Keratinocyte (primary cell): ENCODE measurements around the gene LIMD2. TPM values are rescaled to one million over a fixed set of nuclear protein-coding genes. Genes with fewer than 3 reads are reported as not detected.

Source experiments
- DNase-seq: peaks from one replicate; pipeline ENCODE4 v3.0.0-alpha.2; 2011; ENCODE audit warnings: low read depth, missing footprints, low spot score
- FAIRE-seq: peaks from 2 replicates; lab custom pipeline; 2011; peaks lifted over from hg19 to GRCh38; lab: Jason Lieb, UNC
- H2AFZ ChIP-seq: 2 replicates; pipeline ENCODE4 v1.6.0; 2012; ENCODE audit warnings: low read length, control low read depth, inconsistent platforms; ENCODE audit not compliant: control insufficient read depth
- H3K27ac ChIP-seq: 2 replicates; pipeline ENCODE4 v1.5.1; 2011; ENCODE audit warnings: low read length; ENCODE audit not compliant: control insufficient read depth, insufficient read depth
- H3K27me3 ChIP-seq: 3 replicates; pipeline ENCODE4 v1.6.0; 2011; ENCODE audit warnings: low read length; ENCODE audit not compliant: control insufficient read depth, insufficient read depth; ENCODE audit errors: extremely low read depth
- H3K36me3 ChIP-seq, 2 experiments: 2 replicates in 1 of 2; 3 replicates in 1 of 2; pipeline ENCODE4 v1.5.1; 2011; ENCODE audit warnings: low read length in 2 of 2, mild to moderate bottlenecking in 1 of 2; ENCODE audit not compliant: control insufficient read depth in 2 of 2, insufficient read depth in 2 of 2; ENCODE audit errors: extremely low read depth in 1 of 2
- H3K4me1 ChIP-seq: 3 replicates; pipeline ENCODE4 v1.5.1; 2011; ENCODE audit warnings: low read length; ENCODE audit not compliant: control insufficient read depth, insufficient read depth; ENCODE audit errors: extremely low read depth
- H3K4me2 ChIP-seq: 3 replicates; pipeline ENCODE4 v1.6.0; 2011; ENCODE audit warnings: low read depth, low read length; ENCODE audit not compliant: control insufficient read depth, insufficient read depth; ENCODE audit errors: extremely low read depth
- H3K4me3 ChIP-seq, 3 experiments: fragments of 200-600 bp in 1 of 3; sonication (generic) in 1 of 3; 2 replicates in 2 of 3; 3 replicates in 1 of 3; pipeline ENCODE4 v1.5.1; 2011 to 2016; ENCODE audit warnings: low read length in 3 of 3, mild to moderate bottlenecking in 3 of 3, control low read depth in 2 of 3, inconsistent platforms in 1 of 3, low read depth in 1 of 3, mixed read lengths in 1 of 3, mixed run types in 1 of 3, moderate library complexity in 1 of 3; ENCODE audit not compliant: control insufficient read depth in 2 of 3, insufficient read depth in 2 of 3; ENCODE audit errors: extremely low read depth in 1 of 3
- H3K79me2 ChIP-seq: 2 replicates; pipeline ENCODE4 v1.6.0; 2012; ENCODE audit warnings: low read length; ENCODE audit not compliant: control insufficient read depth, insufficient read depth
- H3K9ac ChIP-seq: 3 replicates; pipeline ENCODE4 v1.6.0; 2011; ENCODE audit warnings: low read length; ENCODE audit not compliant: control insufficient read depth, insufficient read depth; ENCODE audit errors: extremely low read depth
- H3K9me1 ChIP-seq: 3 replicates; pipeline ENCODE4 v1.6.0; 2011; ENCODE audit warnings: low read length; ENCODE audit not compliant: control insufficient read depth, insufficient read depth; ENCODE audit errors: extremely low read depth
- H3K9me3 ChIP-seq: 2 replicates; pipeline ENCODE4 v1.5.1; 2012; ENCODE audit warnings: low read depth, low read length; ENCODE audit not compliant: control insufficient read depth
- H4K20me1 ChIP-seq: 3 replicates; pipeline ENCODE4 v1.6.0; 2011; ENCODE audit warnings: low read length; ENCODE audit not compliant: control insufficient read depth, insufficient read depth; ENCODE audit errors: extremely low read depth
- CTCF ChIP-seq, 3 experiments: IDR thresholded peaks in 1 of 3; conservative IDR thresholded peaks in 1 of 3; optimal IDR thresholded peaks in 1 of 3; 2 replicates in 2 of 3; 3 replicates in 1 of 3; pipeline versions ENCODE3 to v1.5.1; 2011; ENCODE audit warnings: low read length in 3 of 3, mild to moderate bottlenecking in 3 of 3, moderate library complexity in 2 of 3, control low read depth in 1 of 3, inconsistent platforms in 1 of 3; ENCODE audit not compliant: insufficient read depth in 2 of 3; ENCODE audit errors: extremely low read depth in 1 of 3
- EZH2 ChIP-seq: IDR thresholded peaks from one replicate; pipeline ENCODE4 v1.6.1; 2012; ENCODE audit warnings: inconsistent platforms, mild to moderate bottlenecking, low read length, moderate library complexity
- dilution Hi-C: fragments of 300-500 bp; cut with MboI; formaldehyde crosslinking; loops from one replicate; pipeline ENCODE4 v1.7.0; 2020; ENCODE audit warnings: low sequenced_read_pairs; ENCODE audit not compliant: extremely low pct_ligation_motif_present
- polyA plus RNA-seq, 5 experiments: library from polyadenylated mRNA; depleted of rRNA in 3 of 5; stranded (reverse) in 3 of 5; stranded (forward) in 1 of 5; unstranded in 1 of 5; fragments of >200 nt; gene quantifications; 1 replicate in 1 of 5; 2 replicates in 3 of 5; 3 replicates in 1 of 5; pipeline versions ENCODE4 v1.2.1 to v1.2.3, GENCODE V29; 2011 to 2012; ENCODE audit warnings: missing spikeins in 2 of 5, low read depth in 1 of 5, low replicate concordance in 1 of 5

Gene LIMD2
- polyA plus RNA-seq, 1 donor (not counting 4 experiments of a cell fraction or from before 2014, with no cell fraction given): 1.6 TPM

- H4K20me1 ChIP-seq: no peaks in the 10 kb centered on the region
- no peak overlapping the region for H3K27ac ChIP-seq
- dilution Hi-C loops: no loop called here
- H3K79me2 ChIP-seq: no peaks in the 10 kb centered on the region
- H3K9me3 ChIP-seq: no peaks in the 10 kb centered on the region
- H3K27me3 ChIP-seq: no peaks in the 10 kb centered on the region
- FAIRE-seq: no peak
- no peak for DNase-seq
- no peak overlapping the region for H2AFZ ChIP-seq
- TF ChIP-seq CTCF (optimal IDR thresholded peaks at IDR 0.05 in 1 of 3, IDR thresholded peaks at IDR 0.05 in 1 of 3, conservative IDR thresholded peaks at IDR 0.05 in 1 of 3; ENCODE audit: extremely low read depth in 1 of 3, insufficient read depth in 2 of 3, low read length in 3 of 3): no peak
- TF ChIP-seq EZH2: peak; percentile 46
- peaks cover 4 to 5% of the 10 kb centered on the region in 2 experiments for H3K36me3 ChIP-seq
- H3K9me1 ChIP-seq: no peaks in the 10 kb centered on the region
- H3K4me3 ChIP-seq: peak overlapping the region in 2 of 3 experiments; percentile 27 to 42
- peak overlapping the region; percentile 37 for H3K9ac ChIP-seq
- peak overlapping the region; percentile 37 for H3K4me2 ChIP-seq
- H3K4me1 ChIP-seq: no peaks in the 10 kb centered on the region
Measured at GRCh38 chr17:63698886-63699637, 863 bp downstream of the LIMD2 start.

- dilution Hi-C loops: no loop called here
- Histone ChIP-seq H3K79me2 (no peaks in the 10 kb centered on the region), H3K9me1 (no peaks in the 10 kb centered on the region), H3K27me3 (no peaks in the 10 kb centered on the region), H3K4me1 (no peaks in the 10 kb centered on the region), H3K27ac (no peak overlapping the region), H3K36me3 (peaks cover 4 to 5% of the 10 kb centered on the region in 2 experiments), H3K9ac (no peak overlapping the region), H3K4me3 (no peak overlapping the region), H3K9me3 (no peaks in the 10 kb centered on the region), H3K4me2 (no peak overlapping the region), H2AFZ (no peak overlapping the region), H4K20me1 (no peaks in the 10 kb centered on the region)
- FAIRE-seq (no peak), DNase-seq (no peak)
- TF ChIP-seq CTCF (optimal IDR thresholded peaks at IDR 0.05 in 1 of 3, IDR thresholded peaks at IDR 0.05 in 1 of 3, conservative IDR thresholded peaks at IDR 0.05 in 1 of 3; ENCODE audit: extremely low read depth in 1 of 3, insufficient read depth in 2 of 3, low read length in 3 of 3) (no peak), EZH2 (no peak)
Measured at GRCh38 chr17:63698381-63698885, 1.5 kb downstream of the LIMD2 start.
